G401.6 (cell line): ENCODE measurements around the gene GRAMD2A.
A peak's percentile ranks its signal among the peaks of the same experiment; 100 is the strongest.

Experiments
- FAIRE-seq: peaks from 2 replicates; lab custom pipeline; 2012; peaks lifted over from hg19 to GRCh38; lab: Jason Lieb, UNC

The GRAMD2A gene

DNA sequence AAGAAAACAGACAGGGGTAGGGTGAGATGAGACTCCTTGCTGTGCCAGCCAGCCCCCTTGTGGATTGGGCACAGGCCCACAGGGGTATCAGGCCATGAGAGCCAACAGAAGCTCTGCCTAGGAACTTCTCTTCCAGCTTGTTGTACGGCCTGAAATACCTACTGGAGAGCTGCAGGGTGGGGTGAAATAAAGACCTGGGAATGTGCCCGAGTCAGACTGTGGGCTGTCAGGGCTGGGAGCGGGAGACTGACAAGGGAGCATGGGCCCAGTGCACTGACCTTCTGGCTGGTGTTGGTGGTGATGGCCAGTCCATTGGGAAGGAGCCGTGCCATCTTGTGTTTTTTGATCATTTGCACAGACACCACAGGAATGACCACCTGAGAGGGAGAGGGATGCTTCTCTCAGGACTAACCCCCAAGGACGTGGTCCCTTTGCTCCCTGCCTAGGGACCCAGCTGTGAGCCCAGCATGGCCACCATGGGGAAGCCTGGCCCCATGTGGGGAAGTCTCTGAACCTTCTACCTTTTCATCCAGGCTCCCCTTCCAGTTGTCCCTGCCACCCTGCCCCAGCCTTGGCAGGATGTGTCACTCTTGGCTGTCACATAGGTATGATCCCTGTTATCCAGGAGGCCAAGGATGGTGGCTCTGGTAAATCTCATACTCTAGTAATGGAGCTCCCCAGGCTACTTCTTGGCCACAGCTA, 30.7 kb downstream of the GRAMD2A start:
- FAIRE-seq = no peak

DNA sequence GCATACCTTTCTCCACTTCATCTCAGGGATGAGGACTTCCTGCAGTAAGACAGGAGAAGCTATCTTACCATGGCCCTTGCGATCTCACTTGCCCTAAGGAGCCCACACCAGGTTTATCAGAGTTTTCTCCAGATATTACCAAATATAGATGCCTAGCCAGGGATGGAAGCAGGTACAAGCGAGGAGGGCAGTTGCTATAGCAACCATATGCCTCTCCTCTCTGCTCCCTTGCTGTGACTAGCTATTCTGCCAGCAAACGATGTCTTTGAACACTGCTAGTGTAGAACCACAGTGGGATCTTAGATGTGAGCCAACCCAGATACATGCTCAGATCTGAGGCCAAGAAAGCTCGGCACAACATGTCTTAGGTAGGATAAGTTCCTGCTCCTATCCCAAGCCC, 33.9 kb downstream of the GRAMD2A start:
- no peak for FAIRE-seq

DNA sequence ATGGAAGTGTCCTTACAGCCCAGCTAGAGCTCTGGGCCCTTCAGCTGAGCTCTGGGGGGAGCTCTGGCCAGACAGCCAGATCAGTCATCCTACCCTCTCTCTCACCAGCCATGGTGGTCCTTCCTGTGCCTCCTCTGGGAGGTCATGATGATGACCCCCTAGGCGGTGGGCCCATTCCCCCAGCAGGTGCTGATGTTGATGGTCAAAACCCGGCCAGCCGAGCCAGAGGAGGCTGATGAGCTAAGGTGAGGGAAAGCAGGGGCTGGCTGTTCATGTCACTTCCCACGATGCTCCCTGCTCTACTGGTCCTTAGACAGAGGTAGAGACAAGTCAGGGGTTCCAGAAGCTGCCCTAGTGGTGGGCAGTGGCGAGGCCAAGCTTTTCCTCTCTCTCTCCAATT, 35.0 kb downstream of the GRAMD2A start:
- no peak for FAIRE-seq

DNA sequence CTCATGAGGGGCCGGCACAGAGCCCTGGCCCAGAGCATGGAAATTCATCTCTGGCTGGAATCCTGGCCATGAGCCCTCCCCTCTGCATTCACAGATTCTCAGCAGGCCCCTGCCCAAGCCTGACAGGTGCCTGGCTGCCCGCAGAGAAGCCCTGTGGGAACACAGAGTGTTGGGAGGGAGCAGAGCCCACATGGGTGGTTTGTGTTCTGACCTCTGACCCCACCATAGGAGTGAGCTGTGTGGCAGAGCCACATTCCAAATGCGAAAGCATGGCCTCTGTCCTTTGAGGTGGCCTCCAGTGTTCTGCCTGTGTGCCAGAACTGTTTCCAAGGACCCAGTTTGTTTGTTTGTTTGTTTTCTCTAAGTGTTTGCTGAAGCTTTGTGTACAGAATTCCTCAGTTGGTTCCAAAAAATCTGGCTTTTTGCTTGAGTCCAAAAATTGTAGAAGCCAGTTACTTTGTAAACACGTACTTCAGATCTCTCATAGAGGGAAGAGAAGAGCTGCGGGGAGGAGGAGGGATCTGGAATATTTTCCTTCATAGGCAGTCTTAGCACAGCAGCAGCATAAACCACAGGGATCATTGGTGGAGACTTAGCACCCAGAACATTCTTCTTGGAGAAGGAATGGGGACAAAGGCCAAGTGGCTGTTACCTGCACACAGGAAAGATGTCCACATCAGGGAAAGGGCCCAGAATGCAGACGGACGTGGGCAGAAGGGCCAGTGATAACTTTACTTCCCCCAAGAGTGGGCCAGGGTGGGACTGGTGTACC, 36.0 kb downstream of the GRAMD2A start:
- no peak for FAIRE-seq

DNA sequence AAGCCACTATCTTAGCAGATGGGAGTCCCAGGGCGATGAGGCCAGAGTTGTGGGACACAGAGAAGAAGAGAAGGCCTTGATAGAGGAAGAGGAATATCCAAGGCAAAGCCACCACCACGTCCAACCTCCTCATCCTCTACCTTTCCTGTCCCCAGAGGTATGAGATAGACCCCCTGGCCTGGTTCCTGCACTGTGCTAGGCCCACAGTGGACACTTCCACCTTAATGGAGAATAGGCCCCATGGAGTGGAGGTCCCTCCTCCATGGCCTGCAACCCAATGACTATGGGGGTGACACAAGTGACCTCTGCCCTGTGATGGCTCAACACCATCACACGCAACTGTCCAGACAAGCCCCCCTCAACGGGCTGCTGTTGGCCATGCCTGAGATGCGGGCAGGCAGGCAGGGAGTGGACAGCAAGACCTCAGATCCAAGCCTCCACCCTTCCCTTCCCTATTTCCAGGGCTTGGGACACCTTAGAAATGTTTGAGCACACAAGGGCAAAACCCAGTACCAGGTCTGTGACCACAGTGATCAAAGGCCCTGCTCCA, 36.8 kb downstream of the GRAMD2A start:
- FAIRE-seq = no peak

DNA sequence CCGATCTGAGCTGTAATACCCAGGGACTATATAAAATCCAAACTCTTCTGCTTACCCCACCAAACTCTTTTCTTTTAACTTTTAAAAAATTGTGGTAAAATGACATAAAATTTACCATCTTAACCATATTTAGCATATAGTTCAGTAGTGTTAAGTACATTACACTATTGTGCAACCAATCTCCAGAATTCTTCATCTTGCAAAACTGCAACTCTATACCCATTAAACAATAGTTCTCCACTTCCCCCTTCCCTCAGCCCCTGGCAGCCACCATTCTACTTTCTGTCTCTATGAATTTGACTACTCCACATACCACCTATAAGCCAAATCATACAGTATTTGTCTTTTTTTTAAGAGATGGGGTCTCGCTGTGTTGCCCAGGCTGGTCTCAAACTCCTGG, 40.7 kb downstream of the GRAMD2A start:
- FAIRE-seq = no peak

DNA sequence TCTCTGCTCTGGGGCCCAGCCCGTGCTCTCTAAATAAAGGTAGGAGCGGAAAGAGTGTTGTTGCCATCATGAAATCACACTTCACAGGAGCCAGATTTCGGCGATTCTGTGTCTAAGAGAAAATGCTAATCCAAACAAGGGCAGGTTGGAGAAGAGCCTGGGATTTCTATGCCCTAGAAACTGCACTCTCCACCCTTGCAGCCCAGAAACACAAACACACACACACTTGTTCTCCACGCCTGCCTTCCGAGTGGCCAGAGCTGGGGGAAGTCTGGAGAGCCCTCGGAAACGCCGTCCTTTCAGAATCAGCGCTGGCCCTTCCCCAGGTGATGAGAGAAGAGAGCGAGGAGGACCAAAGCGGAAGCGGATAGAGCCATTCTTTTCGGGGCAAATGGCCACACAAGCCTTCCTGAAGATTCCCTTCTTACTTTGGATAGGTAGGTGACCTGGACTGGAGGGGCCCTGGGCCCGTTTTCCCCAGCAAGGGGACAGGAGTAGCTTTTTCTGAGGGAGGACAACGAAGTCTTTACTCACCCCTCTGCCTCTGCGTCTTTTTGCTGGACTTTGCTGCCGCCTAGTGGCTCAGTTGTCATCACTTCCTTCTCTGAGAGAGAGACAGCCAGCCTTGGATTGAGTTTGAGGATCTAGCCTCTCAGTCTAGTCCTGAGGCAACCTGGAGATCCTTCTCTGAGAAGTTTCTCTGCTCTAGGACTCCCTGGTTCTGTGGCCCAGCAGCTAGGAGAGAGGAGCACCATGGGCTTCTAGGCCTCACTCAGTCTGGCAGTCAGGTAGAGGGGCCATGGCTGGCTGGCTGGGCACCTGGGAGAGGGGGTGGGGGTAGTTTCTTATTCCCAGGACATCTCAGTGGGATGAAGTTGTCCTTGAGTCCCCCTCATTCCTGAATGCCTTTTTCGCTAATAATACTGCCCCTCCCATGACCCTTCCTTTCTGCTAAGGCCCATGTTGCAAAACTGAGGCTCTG, 41.7 kb downstream of the GRAMD2A start:
- peak; percentile 91 for FAIRE-seq

DNA sequence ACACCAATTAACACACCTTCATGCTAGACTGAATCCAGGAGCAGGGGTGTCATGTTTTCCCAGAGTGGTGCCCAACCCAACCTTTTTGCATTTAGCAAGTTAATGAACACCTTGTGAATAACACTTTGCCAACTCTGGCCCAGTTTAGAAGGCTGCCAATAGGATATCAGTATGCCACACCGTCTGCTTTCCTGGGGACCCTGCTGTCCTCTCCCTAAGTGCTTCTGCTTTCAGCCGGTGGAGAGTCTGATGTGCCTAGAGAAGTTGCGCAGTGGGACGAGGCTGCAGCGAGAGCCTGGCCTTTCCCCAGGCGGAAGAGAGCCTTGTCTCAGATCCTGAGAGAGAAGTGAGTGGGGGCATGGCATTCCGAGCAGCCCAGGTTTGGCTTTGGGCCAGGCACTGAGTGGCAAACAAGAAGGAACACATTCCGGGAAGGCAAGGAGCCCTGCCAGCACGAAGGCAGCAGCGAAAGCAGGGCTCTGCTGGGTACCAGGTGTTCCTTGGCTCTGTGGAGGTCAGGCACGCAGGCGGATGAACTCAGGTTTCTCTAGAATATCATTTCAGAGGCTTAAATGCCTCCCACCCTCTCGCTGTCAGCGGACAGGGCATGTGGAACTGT, 42.5 kb downstream of the GRAMD2A start:
- FAIRE-seq = no peak

DNA sequence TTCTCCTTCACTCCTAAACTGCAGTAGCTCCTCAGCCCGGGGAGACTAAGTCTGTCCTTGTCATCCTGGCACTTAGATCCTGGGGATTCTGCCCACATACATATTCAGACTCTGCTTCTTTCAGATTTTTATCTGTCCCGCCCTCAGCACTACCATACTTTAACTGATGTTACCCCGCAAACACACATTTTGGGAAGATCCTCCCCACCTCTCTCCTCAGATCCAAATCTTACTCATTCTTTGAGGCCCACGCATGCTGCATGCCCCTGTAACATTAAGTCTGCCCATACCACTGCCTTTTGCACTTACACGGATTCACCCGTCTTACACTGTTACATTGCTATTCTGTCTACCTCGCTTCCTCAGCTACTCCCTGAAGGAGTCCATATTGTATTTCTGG, 43.3 kb downstream of the GRAMD2A start:
- FAIRE-seq = no peak

DNA sequence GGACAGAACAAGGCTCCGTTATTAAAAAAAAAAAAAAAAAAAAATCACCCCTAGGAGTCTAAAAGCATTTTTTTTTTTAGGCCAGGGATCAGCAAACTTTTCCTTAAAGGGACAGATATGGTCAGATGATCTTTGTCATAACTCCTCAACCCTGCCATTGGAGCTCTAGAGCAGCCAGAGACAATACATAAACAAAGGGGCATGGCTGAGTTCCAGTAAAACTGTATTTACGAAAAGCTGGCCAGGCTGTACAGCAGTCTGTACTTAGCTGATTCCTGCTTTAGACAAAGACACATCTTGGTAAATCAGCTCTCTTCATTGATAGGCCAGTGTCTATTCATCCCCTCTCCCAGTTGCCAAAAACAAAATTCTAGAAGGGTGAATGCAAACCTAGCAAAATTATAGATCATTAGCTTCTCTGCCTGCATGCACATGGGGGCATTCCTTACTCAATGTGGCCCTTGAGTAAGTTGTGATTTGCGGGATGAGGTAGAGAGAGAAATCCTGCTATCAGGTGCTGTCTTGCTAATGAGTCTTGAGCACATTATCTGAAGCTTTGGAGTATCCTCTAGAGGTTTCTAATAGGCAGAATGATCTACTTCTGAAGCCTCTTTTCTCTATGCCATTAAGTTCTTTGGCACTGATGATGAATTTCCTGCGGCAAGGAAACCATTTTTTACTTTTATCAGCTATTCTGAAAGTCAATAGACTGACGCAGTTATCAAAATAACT, 44.2 kb downstream of the GRAMD2A start:
- no peak for FAIRE-seq

DNA sequence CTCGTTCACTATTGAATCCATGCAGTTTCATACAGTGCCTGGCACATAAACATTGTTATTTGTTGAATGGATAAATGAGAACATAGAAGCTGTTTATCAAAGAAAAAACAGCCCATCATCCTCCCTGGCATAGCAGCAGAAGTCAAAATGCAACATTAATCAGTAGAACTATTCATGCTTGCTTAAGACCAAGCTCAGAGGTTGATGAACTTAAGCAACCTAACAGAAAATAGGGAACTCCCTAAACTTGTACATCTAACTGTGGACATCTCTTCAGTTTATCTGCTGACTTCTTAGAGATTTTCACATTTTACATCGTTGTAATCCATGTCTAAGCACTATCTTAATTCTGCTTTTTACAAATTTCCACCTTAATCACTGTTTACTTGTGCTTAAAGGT, 50.2 kb downstream of the GRAMD2A start:
- no peak for FAIRE-seq

DNA sequence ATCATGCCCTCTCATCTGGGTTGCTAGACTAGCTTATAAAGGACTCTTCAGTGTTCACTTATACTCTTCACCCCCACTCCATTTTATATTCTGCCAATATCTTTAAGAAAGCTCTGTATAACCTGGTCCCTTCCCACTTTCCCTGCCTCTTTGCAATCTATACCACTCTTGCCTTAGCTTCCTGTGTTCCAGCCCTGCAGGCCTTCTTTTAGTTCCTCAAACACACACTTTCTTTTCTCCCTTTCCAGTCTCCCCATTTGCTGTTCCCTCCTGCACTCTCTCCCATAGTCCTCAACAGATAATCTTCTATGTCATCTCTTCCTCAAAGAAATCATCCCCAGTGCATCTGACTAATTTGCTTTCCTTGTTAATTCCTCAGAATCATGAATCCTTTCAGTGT, 50.7 kb downstream of the GRAMD2A start:
- FAIRE-seq = no peak

DNA sequence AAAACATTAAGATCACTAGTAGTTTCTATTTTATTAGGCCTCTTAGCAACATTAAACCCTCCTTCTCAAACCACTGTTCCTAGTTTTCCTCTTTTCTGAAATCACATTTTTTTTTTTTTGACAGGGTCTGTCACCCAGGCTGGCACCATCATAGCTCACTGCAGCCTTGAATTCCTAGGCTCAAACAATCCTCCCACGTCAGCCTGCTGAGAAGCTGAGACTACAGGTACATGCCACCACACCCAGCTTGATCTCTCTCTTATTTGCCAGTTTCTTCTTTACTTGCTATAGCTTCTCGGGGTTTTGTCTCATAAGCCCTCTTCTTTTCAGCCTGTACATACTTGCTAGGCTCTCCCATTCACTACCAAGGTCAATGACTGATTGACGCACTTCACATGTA, 51.4 kb downstream of the GRAMD2A start:
- no peak for FAIRE-seq

DNA sequence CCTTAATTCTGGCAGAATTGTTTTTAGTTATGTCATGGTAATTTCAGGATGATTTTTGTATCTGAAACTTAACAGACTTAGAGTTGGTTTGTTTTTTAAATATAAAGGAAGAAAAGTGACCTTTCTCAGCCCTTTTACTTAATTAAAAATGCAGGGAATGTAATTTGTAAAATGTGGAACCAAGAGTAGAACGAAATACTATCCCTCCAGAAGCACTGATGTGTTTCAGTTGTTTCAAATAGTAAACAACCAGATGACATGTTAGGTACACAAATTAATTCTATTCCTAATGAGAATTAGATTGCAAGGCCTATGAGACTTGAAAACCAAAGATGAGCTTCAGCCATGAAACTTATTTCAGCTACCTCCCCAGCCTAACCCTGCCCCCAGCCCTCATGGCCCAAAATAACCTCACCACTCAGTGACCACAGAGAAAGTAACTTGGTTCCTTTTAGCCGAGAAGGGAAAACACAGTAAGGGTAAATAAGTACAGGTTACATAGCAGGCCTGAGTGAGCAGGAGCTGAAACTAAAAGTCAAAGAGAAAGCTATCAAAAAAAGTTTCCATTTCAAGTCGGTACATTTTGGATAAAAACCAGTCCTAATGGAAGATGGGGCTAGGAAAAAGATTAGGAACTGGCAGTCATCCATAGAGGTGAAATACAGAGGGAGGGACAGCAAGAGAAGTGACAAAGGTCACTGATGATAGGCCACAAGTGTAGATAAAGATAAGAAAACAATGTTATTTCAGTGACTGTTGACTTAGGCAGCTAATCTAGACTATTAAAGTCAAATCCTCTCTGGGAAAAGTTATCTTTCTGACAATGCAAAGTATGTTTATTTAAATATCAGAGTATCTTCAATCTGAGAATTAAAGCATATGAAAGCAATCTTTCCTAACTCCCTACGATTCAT, 56.2 kb downstream of the GRAMD2A start:
- no peak for FAIRE-seq

DNA sequence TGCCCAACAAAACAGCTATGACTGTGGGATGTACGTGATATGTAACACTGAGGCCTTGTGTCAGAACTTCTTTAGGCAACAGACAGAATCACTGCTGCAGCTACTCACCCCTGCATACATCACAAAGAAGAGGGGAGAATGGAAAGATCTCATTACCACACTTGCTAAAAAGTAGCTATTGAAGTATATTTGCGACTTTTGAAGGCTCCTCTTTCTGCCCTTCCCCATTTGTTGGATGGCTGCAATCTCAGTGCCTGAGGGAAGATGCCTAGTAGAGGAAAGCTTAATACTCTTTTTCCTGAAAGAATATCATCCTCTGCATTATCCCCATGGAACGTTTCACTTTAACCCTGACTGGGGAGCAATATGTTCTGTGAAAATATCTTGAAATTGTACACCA, 57.5 kb downstream of the GRAMD2A start:
- no peak for FAIRE-seq

DNA sequence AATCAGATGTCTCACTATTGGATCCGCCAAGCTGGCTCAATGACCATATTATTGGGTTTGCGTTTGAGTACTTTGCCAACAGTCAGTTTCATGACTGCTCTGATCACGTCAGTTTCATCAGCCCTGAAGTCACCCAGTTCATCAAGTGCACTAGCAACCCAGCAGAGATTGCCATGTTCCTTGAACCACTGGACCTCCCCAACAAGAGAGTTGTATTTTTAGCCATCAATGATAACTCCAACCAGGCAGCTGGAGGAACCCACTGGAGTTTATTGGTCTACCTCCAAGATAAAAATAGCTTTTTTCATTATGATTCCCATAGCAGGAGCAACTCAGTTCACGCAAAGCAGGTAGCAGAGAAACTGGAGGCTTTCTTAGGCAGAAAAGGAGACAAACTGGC, 57.9 kb downstream of the GRAMD2A start:
- no peak for FAIRE-seq

DNA sequence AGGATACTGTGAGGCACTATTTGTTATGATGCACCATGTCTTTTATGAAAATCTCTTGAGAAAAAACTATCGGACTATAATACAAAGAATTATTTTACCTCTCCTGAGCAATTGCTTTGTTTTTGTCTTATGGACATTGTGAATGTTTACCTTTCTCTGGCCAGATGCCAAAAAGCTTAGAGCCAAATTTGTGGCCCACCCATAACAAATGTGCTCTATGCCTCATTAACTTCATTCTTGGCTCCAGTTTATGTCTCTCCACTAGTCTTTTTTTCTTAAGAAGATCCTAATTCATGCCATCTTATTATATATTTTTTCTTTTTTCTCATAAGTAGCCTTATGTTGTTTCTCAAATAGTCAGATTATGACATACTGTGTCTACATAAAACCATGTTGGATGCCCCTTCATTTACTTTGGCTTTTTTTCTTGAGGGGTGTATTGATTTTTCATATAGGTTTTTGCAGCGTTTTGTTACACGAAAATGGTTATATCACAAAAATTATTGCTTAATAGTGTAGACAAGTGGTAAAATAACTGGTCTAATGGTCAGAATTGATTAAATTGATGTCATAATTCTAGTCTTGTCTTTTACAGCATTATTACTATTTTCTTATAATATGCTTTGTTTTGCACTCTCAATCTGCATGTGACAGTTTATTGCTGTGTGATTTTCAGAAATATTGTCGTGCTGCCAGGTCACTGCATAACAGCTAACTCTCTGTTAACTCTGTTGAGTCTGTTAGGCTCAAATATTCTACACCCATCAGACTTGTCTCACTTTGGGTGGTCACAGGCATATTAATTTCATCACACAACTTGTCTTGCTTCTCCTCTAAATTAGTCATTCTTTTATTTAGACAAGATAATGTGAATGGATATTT, 61.2 kb downstream of the GRAMD2A start:
- FAIRE-seq = no peak

DNA sequence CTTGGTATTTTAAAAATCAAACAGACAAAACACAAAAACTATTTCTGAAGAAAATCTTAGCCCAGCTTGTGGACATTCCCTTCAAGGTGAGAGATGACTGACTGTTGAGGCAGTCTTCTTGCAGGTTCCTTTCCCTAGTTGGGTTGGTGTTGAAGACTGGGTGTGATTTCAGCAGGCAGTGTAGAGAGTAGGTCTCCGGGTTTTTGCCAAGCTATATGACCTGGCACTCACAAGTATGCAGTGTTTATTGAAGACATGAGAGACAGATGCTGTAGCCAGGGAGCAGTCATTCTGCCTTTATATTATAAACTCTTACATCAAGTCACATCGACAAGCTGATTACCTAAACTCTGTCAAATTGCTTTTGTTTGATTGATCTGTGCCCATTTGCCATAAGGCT, 61.9 kb downstream of the GRAMD2A start:
- FAIRE-seq = no peak

DNA sequence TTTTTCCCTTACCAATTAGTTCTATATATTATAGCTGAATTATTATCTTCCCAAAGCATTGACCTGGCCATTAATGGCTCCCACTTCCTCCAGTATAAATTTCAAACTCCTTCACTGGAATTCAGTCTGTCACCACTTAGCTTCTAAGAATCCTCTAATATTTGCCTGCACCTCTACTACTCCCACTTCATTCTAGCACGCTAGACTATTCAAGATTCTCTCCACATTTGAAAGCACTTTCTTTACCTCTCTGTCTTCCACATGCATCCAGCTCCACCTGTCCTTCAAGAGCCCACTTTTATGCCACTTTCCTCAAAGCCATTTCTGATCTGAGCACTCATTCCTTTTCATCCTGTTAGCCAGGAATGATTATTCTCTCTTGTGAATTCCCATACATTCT, 64.4 kb downstream of the GRAMD2A start:
- no peak for FAIRE-seq
